HuH-7.5 (cell line): Measurements from ENCODE around the gene SLC1A3.

Experiments
- DNase-seq: peaks from one replicate; pipeline ENCODE4 v3.0.0; 2011; ENCODE audit warnings: low spot score

Gene SLC1A3

DNA sequence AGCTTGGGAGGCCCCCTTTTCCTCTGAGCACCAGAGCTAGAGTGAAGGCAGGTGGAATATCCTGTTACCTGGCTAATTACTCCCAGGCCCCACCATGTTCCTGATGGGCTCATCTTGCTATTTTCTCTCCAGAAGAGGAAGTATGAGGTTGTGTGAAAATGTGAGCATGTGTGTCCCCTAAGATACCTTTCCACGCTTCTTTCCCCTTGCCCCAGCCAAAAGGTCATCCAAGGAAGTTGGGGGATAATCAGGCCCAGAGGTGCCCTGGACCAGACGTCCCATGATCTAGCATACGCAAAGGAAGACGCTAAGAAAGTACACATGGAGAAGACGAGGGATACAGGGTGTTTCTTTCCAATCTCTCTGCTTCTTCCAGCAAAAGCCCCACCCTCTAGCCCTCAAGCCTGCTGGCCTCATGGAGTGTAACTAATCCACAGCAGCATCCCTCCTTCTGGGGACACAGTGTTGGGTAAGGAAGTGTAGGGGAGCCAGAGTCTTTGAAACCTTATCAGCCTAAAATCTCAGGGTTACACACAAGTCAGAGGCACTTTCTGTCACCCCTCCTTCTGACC lies 115.3 kb downstream of the SLC1A3 start:
- DNase-seq: no peak

GRCh38 chr5:36722900-36723299 lies 116.5 kb downstream of the SLC1A3 start:
- DNase-seq: no peak

DNA sequence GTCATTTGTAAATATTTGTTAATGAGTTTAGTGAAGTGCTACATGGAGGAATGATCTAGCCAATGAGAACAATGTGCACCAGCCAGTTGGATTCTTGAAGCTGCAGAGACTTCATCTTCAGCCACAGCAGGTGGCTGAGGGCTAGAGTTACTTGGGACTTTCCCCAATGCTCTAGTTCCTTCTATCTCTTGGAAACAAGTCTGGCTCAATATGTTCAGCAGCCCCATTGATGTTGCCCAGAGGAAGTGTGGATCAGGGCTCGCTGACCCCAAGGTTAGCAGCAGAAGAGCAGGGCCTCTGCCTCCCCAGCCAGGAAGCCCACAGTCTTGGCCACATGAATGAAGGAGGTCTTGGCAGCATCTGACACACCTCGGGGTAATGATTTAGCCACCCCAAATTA lies 117.5 kb downstream of the SLC1A3 start:
- DNase-seq: no peak

GRCh38 chr5:36724467-36725332 lies 118.3 kb downstream of the SLC1A3 start:
- DNase-seq: no peak

DNA sequence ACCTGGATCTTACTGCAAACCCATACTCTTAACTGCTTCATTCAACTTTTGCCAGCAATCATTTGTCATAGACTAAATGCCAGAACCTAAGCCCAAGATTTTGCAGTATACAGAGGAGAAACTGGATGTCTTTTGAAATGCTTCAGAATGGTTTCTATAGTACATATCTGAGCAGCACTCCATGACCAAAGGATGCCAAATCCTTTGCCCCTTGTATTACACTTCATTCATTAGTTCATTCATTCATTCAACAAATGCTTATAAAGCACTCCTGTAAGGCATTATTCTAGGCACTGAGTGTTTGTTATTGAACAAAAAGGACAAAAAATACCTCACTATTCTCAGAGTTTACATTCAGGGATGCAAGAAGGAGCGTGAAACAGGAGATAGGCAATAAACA lies 119.9 kb downstream of the SLC1A3 start:
- DNase-seq: no peak

GRCh38 chr5:36726767-36727166 lies 120.4 kb downstream of the SLC1A3 start:
- DNase-seq: no peak

GRCh38 chr5:36728697-36729543 lies 122.5 kb downstream of the SLC1A3 start:
- peak; percentile 52 for DNase-seq

GRCh38 chr5:36730537-36731216 lies 124.3 kb downstream of the SLC1A3 start:
- no peak for DNase-seq

GRCh38 chr5:36733183-36733582 lies 126.8 kb downstream of the SLC1A3 start:
- no peak for DNase-seq

DNA sequence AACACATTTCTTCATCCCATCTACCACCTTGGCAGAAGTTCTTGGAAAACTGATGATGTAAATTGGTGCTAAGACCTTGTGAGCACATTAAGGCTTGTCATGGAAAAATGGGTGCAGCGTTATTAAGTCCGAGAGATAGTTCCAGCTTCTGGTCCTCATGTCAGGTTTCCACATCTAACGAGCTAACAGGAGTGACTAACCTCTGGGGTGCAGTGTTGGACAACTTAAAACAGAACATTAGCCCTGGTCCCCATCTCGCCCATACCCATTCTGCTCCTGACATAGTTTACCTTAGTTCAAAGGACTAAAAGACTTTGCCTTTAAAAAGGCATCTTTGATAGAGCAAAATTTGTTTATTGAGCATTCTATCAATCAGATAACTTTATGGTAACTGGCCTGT lies 128.0 kb downstream of the SLC1A3 start:
- no peak for DNase-seq

GRCh38 chr5:36735891-36736290 lies 129.5 kb downstream of the SLC1A3 start:
- DNase-seq: no peak
